IMR-90 (cell line): Measurements from ENCODE around the gene DCC. TPM values are rescaled to one million over a fixed set of nuclear protein-coding genes. Genes with fewer than 3 reads are reported as not detected.

ENCODE experiments used
- ATAC-seq: fragments of 200-7000 bp; cut with Tn5 transposase; 2 replicates; pipeline ENCODE4 v1.9.1; 2020; ENCODE audit warnings: low read depth, mild to moderate bottlenecking, moderate library complexity
- BruUV-seq: library from RNA; stranded (reverse); fragments of 400-500 nt; replicated peaks from 2 replicates; lab custom pipeline; 2021; lab: Mats Ljungman, UMichigan
- CTCF ChIA-PET: fragments of 300-600 bp; formaldehyde crosslinking; extraction: SDS; loops from one replicate; lab custom pipeline; 2021; ENCODE audit warnings: antibody characterized with exemption; lab: Yijun Ruan, JAX
- POLR2A ChIA-PET: fragments of 300-600 bp; sonication (Branson Sonifier 250); formaldehyde crosslinking; loops from one replicate; lab custom pipeline; 2022; ENCODE audit warnings: antibody characterized with exemption; ENCODE audit not compliant: unreplicated experiment; lab: Charles Lee
- DNase-seq: peaks from one replicate; pipeline ENCODE4 v3.0.0; 2013
- H2AFZ ChIP-seq: replicated peaks from 2 replicates; pipeline ENCODE3; 2013; ENCODE audit warnings: low read length, mild to moderate bottlenecking; ENCODE audit not compliant: poor library complexity
- H2AK5ac ChIP-seq: 2 replicates; pipeline ENCODE4 v1.6.1; 2013; ENCODE audit warnings: low read depth, low read length, inconsistent platforms
- H2AK9ac ChIP-seq: replicated peaks from 2 replicates; pipeline ENCODE3; 2013; ENCODE audit warnings: mild to moderate bottlenecking, low read depth, low read length, moderate library complexity; ENCODE audit not compliant: poor library complexity
- H2BK120ac ChIP-seq: 2 replicates; pipeline ENCODE4 v1.6.1; 2013; ENCODE audit warnings: low read depth, low read length, inconsistent platforms
- H2BK15ac ChIP-seq: 3 replicates; pipeline ENCODE4 v1.6.1; 2013; ENCODE audit warnings: low read depth, low read length, inconsistent platforms
- H2BK20ac ChIP-seq: 2 replicates; pipeline ENCODE4 v1.6.1; 2013; ENCODE audit warnings: low read depth, mild to moderate bottlenecking, inconsistent platforms, low read length, moderate library complexity
- H2BK5ac ChIP-seq: 2 replicates; pipeline ENCODE4 v1.6.1; 2013; ENCODE audit warnings: mild to moderate bottlenecking, low read depth, low read length, inconsistent platforms; ENCODE audit not compliant: poor library complexity, severe bottlenecking
- H3K14ac ChIP-seq: replicated peaks from 2 replicates; pipeline ENCODE4 v1.6.1; 2013; ENCODE audit warnings: low read depth, low read length, inconsistent platforms
- H3K18ac ChIP-seq: 2 replicates; pipeline ENCODE4 v1.6.1; 2013; ENCODE audit warnings: low read depth, low read length, control low read depth
- H3K23ac ChIP-seq: 2 replicates; pipeline ENCODE4 v1.6.1; 2013; ENCODE audit warnings: low read depth, low read length, inconsistent platforms
- H3K27ac ChIP-seq: 2 replicates; pipeline ENCODE4 v1.5.1; 2013; ENCODE audit warnings: mild to moderate bottlenecking, control low read depth, low read length; ENCODE audit not compliant: insufficient read depth
- H3K27me3 ChIP-seq: 2 replicates; pipeline ENCODE4 v1.6.1; 2013; ENCODE audit warnings: low read length; ENCODE audit not compliant: control insufficient read depth, insufficient read depth
- H3K36me3 ChIP-seq: 2 replicates; pipeline ENCODE4 v1.6.1; 2013; ENCODE audit warnings: low read length, mixed read lengths; ENCODE audit not compliant: control insufficient read depth, insufficient read depth
- H3K4ac ChIP-seq: 2 replicates; pipeline ENCODE4 v1.6.1; 2013; ENCODE audit warnings: low read depth, low read length, inconsistent platforms
- H3K4me1 ChIP-seq: 2 replicates; pipeline ENCODE4 v1.6.1; 2013; ENCODE audit warnings: low read length, mixed read lengths; ENCODE audit not compliant: control insufficient read depth, insufficient read depth
- H3K4me2 ChIP-seq: 2 replicates; pipeline ENCODE4 v1.6.1; 2013; ENCODE audit warnings: low read depth, mild to moderate bottlenecking, control low read depth, low read length, moderate library complexity
- H3K4me3 ChIP-seq: 2 replicates; pipeline ENCODE4 v1.5.1; 2013; ENCODE audit warnings: low read depth, mild to moderate bottlenecking, control low read depth, low read length, moderate library complexity; ENCODE audit not compliant: insufficient read depth
- H3K56ac ChIP-seq: 2 replicates; pipeline ENCODE4 v1.6.1; 2013; ENCODE audit warnings: low read length, inconsistent platforms; ENCODE audit not compliant: insufficient read depth; ENCODE audit errors: extremely low read depth
- H3K79me1 ChIP-seq, 2 experiments: 2 replicates each; pipeline ENCODE4 v1.6.1; 2013; ENCODE audit warnings: low read length in 2 of 2, inconsistent platforms in 1 of 2, low read depth in 1 of 2
- H3K9ac ChIP-seq: 2 replicates; pipeline ENCODE4 v1.6.1; 2013; ENCODE audit warnings: low read depth, low read length, control low read depth
- H3K9me1 ChIP-seq: 2 replicates; pipeline ENCODE4 v1.6.1; 2013; ENCODE audit warnings: low read length, inconsistent platforms; ENCODE audit not compliant: insufficient read depth
- H3K9me3 ChIP-seq: 2 replicates; pipeline ENCODE4 v1.6.1; 2013; ENCODE audit warnings: low read length; ENCODE audit not compliant: control insufficient read depth, insufficient read depth
- H4K20me1 ChIP-seq: 2 replicates; pipeline ENCODE4 v1.6.1; 2013; ENCODE audit warnings: low read length, inconsistent platforms; ENCODE audit not compliant: insufficient read depth
- H4K5ac ChIP-seq: 2 replicates; pipeline ENCODE4 v1.6.1; 2013; ENCODE audit warnings: mild to moderate bottlenecking, low read depth, low read length, control low read depth
- H4K8ac ChIP-seq, 2 experiments: 2 replicates each; pipeline ENCODE4 v1.6.1; 2013; ENCODE audit warnings: low read depth in 2 of 2, low read length in 2 of 2, control low read depth in 1 of 2, inconsistent platforms in 1 of 2
- H4K91ac ChIP-seq: 2 replicates; pipeline ENCODE4 v1.6.1; 2013; ENCODE audit warnings: low read depth, low read length, inconsistent platforms; ENCODE audit not compliant: insufficient read depth
- BHLHE40 ChIP-seq: fragments of 150-350 bp; IDR thresholded peaks from 2 replicates; pipeline ENCODE4 v1.6.1; 2016; ENCODE audit warnings: mild to moderate bottlenecking, low read depth, low read length
- CEBPB ChIP-seq: IDR thresholded peaks from 2 replicates; pipeline ENCODE4 v1.6.1; 2012; ENCODE audit warnings: low read depth, low read length, improper control_type of control experiment
- CHD1 ChIP-seq: IDR thresholded peaks from 2 replicates; pipeline ENCODE4 v1.6.1; 2012; ENCODE audit warnings: low read depth, low read length, improper control_type of control experiment
- CTCF ChIP-seq: conservative IDR thresholded peaks from 2 replicates; pipeline ENCODE4 v1.5.1; 2012; ENCODE audit warnings: mild to moderate bottlenecking, low read depth, low read length, improper control_type of control experiment
- ELK1 ChIP-seq: fragments of 150-350 bp; IDR thresholded peaks from 2 replicates; pipeline ENCODE4 v1.6.1; 2016; ENCODE audit warnings: low read depth, mild to moderate bottlenecking, low read length, moderate library complexity, borderline replicate concordance
- FOS ChIP-seq: fragments of 150-350 bp; IDR thresholded peaks from 2 replicates; pipeline ENCODE4 v1.6.1; 2016; ENCODE audit warnings: low read depth, low read length
- MAFK ChIP-seq: IDR thresholded peaks from 2 replicates; pipeline ENCODE4 v1.6.1; 2012; ENCODE audit warnings: low read depth, low read length, improper control_type of control experiment
- MXI1 ChIP-seq: IDR thresholded peaks from 2 replicates; pipeline ENCODE4 v1.6.1; 2012; ENCODE audit warnings: low read depth, mild to moderate bottlenecking, low read length, moderate library complexity, borderline replicate concordance
- NFE2L2 ChIP-seq: fragments of 150-350 bp; IDR thresholded peaks from 2 replicates; pipeline ENCODE4 v1.6.1; 2016; ENCODE audit warnings: low read depth, mild to moderate bottlenecking, low read length
- POLR2A ChIP-seq: IDR thresholded peaks from 2 replicates; pipeline ENCODE4 v1.6.1; 2012; ENCODE audit warnings: mild to moderate bottlenecking, low read depth, low read length
- RFX5 ChIP-seq: IDR thresholded peaks from 2 replicates; pipeline ENCODE4 v1.8.0; 2012; ENCODE audit warnings: low read depth, mild to moderate bottlenecking, low read length, moderate library complexity
- SMC3 ChIP-seq: fragments of 150-350 bp; IDR thresholded peaks from 2 replicates; pipeline ENCODE4 v1.6.1; 2016; ENCODE audit warnings: low read depth, mild to moderate bottlenecking, antibody characterized with exemption, low read length, moderate library complexity
- WGBS, 2 experiments: methylation state at CpG; one replicate each; pipeline versions ENCODE4 v1.1.5 to v1.1.7; 2013; ENCODE audit warnings: missing lambda C conversion rate in 2 of 2; ENCODE audit not compliant: insufficient read length in 1 of 2; ENCODE audit errors: extremely low coverage in 2 of 2; 5-methylcytosine and 5-hydroxymethylcytosine counted together
- dilution Hi-C: fragments of 300-500 bp; cut with HindIII; formaldehyde crosslinking; loops from one replicate; pipeline ENCODE4 v1.14.3; 2018; ENCODE audit warnings: low sequenced_read_pairs; ENCODE audit not compliant: unreplicated experiment
- in situ Hi-C: fragments of 300-500 bp; cut with MboI; formaldehyde crosslinking; loops from 3 replicates; pipeline ENCODE4 v1.14.3; 2019; ENCODE audit warnings: low sequenced_read_pairs, inconsistent platforms, mixed read lengths
- intact Hi-C: fragments of 100-400 bp; cut with micrococcal nuclease; formaldehyde crosslinking; loops from 2 replicates; pipeline ENCODE4 v1.10.0; 2022
- polyA plus RNA-seq, 3 experiments: library from polyadenylated mRNA; depleted of rRNA; stranded (reverse); fragments of >200 nt; gene quantifications; 2 replicates each; pipeline ENCODE4 v1.2.3, GENCODE V29; 2012; ENCODE audit warnings: low replicate concordance in 1 of 3
- total RNA-seq: library from RNA; depleted of rRNA; stranded (reverse); fragments of >200 nt; gene quantifications from 2 replicates; pipeline ENCODE4 v1.2.3, GENCODE V29; 2012

The DCC gene
- total and polyA plus RNA-seq, 2 of the 4 experiments (the other 2 are of a cell fraction) = 0.31 to 0.54 TPM

DNA sequence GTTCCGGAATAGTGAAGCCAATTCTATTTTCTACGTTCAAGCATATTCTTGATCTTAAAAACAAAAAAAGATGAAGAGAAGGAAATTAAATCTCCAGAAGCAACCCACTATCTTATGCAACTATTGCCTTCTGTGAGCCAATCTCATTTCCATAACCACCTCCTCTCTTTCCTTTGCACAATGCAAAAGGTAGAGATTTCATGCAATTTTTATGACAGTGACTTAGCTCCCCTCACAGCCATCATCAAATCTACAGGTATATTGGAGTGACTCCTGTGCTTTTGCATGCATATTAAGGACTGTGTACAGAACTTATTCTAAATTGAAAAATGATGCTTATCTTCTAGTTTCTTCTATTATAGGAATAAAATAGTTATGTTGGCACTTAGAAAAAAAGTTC is 191.8 kb downstream of the DCC start:
- dilution Hi-C loops = no loop called here
- Histone ChIP-seq H2BK15ac (no peak overlapping the region), H2BK20ac (no peak overlapping the region), H3K4me1 (no peaks in the 10 kb centered on the region), H3K9ac (no peak overlapping the region), H2AK5ac (no peak overlapping the region), H4K20me1 (no peaks in the 10 kb centered on the region), H2AFZ (no peak overlapping the region), H3K4me3 (no peak overlapping the region), H3K18ac (no peak overlapping the region), H3K4me2 (no peak overlapping the region), H2BK5ac (no peak overlapping the region), H3K36me3 (no peaks in the 10 kb centered on the region), H3K56ac (no peak overlapping the region), H3K79me1 (no peaks in the 10 kb centered on the region), H3K4ac (no peak overlapping the region), H2BK120ac (no peak overlapping the region), H3K14ac (no peak overlapping the region), H4K5ac (no peak overlapping the region), H4K91ac (no peak overlapping the region), H3K23ac (no peak overlapping the region), H3K27ac (no peak overlapping the region), H3K27me3 (no peaks in the 10 kb centered on the region), H3K9me1 (no peaks in the 10 kb centered on the region), H3K9me3 (peaks cover 2% of the 10 kb centered on the region; the same call in 1 of the 2 replicates), H2AK9ac (no peak overlapping the region), H4K8ac (no peak overlapping the region)
- ChIA-PET CTCF (no interaction called here), POLR2A (no interaction called here)
- intact Hi-C loops = no loop called here
- in situ Hi-C loops = no loop called here
- WGBS, 2 experiments = no CpG with 5 or more reads among the region's 2 CpGs
- ATAC-seq (no peak), DNase-seq (no peak)
- BruUV-seq = no TSS peak
- no peak for TF ChIP-seq CTCF
- TF ChIP-seq ELK1 = no peak
- no peak for TF ChIP-seq BHLHE40
- TF ChIP-seq MXI1 = no peak
- TF ChIP-seq MAFK = no peak
- no peak for TF ChIP-seq SMC3
- no peak for TF ChIP-seq FOS
- no peak for TF ChIP-seq NFE2L2
- TF ChIP-seq RFX5 = no peak
- TF ChIP-seq CEBPB = no peak
- TF ChIP-seq CHD1 = no peak
- no peak for TF ChIP-seq POLR2A
